ENCODE data around the gene NKX1-2. TPM values are rescaled to one million over a fixed set of nuclear protein-coding genes. Genes with fewer than 3 reads are reported as not detected.

NKX1-2 gene
- total and polyA plus RNA-seq, 2 of the 4 experiments (the other 2 are of a cell fraction), result not detected

GRCh38 chr10:124491105-124491504 is 41.3 kb upstream of the NKX1-2 start:
- ChIA-PET CTCF (no interaction called here), POLR2A (ENCODE audit: unreplicated experiment) (no interaction called here)
- Histone ChIP-seq H2AK5ac (ENCODE audit: low read depth, low read length) (no peak overlapping the region), H4K91ac (ENCODE audit: insufficient read depth, low read depth, low read length) (no peak overlapping the region), H3K18ac (ENCODE audit: low read depth, low read length) (no peak overlapping the region), H4K5ac (ENCODE audit: low read depth, low read length) (no peak overlapping the region), H3K4me2 (ENCODE audit: low read depth, low read length) (no peak overlapping the region), H4K8ac (ENCODE audit: low read depth in 2 of 2, low read length in 2 of 2) (no peak overlapping the region), H2BK15ac (ENCODE audit: low read depth, low read length) (no peak overlapping the region), H3K9ac (ENCODE audit: low read depth, low read length) (no peak overlapping the region), H2AK9ac (replicated peaks; ENCODE audit: low read depth, low read length, poor library complexity) (no peak overlapping the region), H2BK5ac (ENCODE audit: low read depth, low read length, poor library complexity, severe bottlenecking) (no peak overlapping the region), H3K14ac (replicated peaks; ENCODE audit: low read depth, low read length) (no peak overlapping the region), H3K36me3 (ENCODE audit: control insufficient read depth, insufficient read depth, low read length) (no peaks in the 10 kb centered on the region), H3K9me3 (ENCODE audit: control insufficient read depth, insufficient read depth, low read length) (no peaks in the 10 kb centered on the region), H3K4me3 (ENCODE audit: insufficient read depth, low read depth, low read length) (no peak overlapping the region), H2BK120ac (ENCODE audit: low read depth, low read length) (no peak overlapping the region), H3K9me1 (ENCODE audit: insufficient read depth, low read length) (no peaks in the 10 kb centered on the region), H3K27ac (ENCODE audit: insufficient read depth, low read length) (no peak overlapping the region), H3K4me1 (ENCODE audit: control insufficient read depth, insufficient read depth, low read length) (no peaks in the 10 kb centered on the region), H3K23ac (ENCODE audit: low read depth, low read length) (no peak overlapping the region), H3K56ac (ENCODE audit: extremely low read depth, insufficient read depth, low read length) (no peak overlapping the region), H3K79me1 (ENCODE audit: low read depth in 1 of 2, low read length in 2 of 2) (no peaks in the 10 kb centered on the region), H2AFZ (replicated peaks; ENCODE audit: low read length, poor library complexity) (no peak overlapping the region), H4K20me1 (ENCODE audit: insufficient read depth, low read length) (no peaks in the 10 kb centered on the region), H2BK20ac (ENCODE audit: low read depth, low read length) (no peak overlapping the region), H3K4ac (ENCODE audit: low read depth, low read length) (no peak overlapping the region), H3K27me3 (ENCODE audit: control insufficient read depth, insufficient read depth, low read length) (no peaks in the 10 kb centered on the region)
- ATAC-seq (ENCODE audit: low read depth), result no peak
- intact Hi-C loops (cut with micrococcal nuclease) (no loop called here), dilution Hi-C loops (cut with HindIII; ENCODE audit: low sequenced_read_pairs, unreplicated experiment) (no loop called here), in situ Hi-C loops (cut with MboI; ENCODE audit: low sequenced_read_pairs) (no loop called here)
- TF ChIP-seq RFX5 (IDR thresholded peaks at IDR 0.05; ENCODE audit: low read depth, low read length) (no peak), MXI1 (IDR thresholded peaks at IDR 0.05; ENCODE audit: borderline replicate concordance, low read depth, low read length) (no peak), USF2 (IDR thresholded peaks at IDR 0.05; ENCODE audit: low read depth, low read length) (no peak), POLR2A (IDR thresholded peaks at IDR 0.05; ENCODE audit: low read depth, low read length) (no peak), BHLHE40 (IDR thresholded peaks at IDR 0.05; ENCODE audit: low read depth, low read length) (no peak), CEBPB (IDR thresholded peaks at IDR 0.05; ENCODE audit: low read depth, low read length) (no peak), ELK1 (IDR thresholded peaks at IDR 0.05; ENCODE audit: borderline replicate concordance, low read depth, low read length) (no peak)
- 95% methylated on average over 8 of the region's 9 CpGs; no CpG with 5 or more reads in 1 of the 2 experiments for WGBS, 2 experiments (ENCODE audit: extremely low coverage in 2 of 2, insufficient read length in 1 of 2)
- BruUV-seq (replicated peaks), result no TSS peak
- DNase-seq, result no peak
